Measurements from ENCODE around the gene ACSM4. TPM values are rescaled to one million over a fixed set of nuclear protein-coding genes. Genes with fewer than 3 reads are reported as not detected.

Gene ACSM4, protein sequence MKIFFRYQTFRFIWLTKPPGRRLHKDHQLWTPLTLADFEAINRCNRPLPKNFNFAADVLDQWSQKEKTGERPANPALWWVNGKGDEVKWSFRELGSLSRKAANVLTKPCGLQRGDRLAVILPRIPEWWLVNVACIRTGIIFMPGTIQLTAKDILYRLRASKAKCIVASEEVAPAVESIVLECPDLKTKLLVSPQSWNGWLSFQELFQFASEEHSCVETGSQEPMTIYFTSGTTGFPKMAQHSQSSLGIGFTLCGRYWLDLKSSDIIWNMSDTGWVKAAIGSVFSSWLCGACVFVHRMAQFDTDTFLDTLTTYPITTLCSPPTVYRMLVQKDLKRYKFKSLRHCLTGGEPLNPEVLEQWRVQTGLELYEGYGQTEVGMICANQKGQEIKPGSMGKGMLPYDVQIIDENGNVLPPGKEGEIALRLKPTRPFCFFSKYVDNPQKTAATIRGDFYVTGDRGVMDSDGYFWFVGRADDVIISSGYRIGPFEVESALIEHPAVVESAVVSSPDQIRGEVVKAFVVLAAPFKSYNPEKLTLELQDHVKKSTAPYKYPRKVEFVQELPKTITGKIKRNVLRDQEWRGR
- total RNA-seq (not detected), polyA plus RNA-seq (not detected)
- long read RNA-seq, donor 1, result 0 reads
- long read RNA-seq, donor 2, result 0 reads
- long read RNA-seq, donor 3, result 0 reads
- long read RNA-seq, donor 4, result 0 reads
- long read RNA-seq, donor 5, result 0 reads
- long read RNA-seq, donor 6, result 0 reads
- long read RNA-seq, donor 7, result 0 reads
- long read RNA-seq, donor 8, result 0 reads
- long read RNA-seq, donor 9, result 0 reads
- long read RNA-seq, donor 10, result 0 reads

DNA sequence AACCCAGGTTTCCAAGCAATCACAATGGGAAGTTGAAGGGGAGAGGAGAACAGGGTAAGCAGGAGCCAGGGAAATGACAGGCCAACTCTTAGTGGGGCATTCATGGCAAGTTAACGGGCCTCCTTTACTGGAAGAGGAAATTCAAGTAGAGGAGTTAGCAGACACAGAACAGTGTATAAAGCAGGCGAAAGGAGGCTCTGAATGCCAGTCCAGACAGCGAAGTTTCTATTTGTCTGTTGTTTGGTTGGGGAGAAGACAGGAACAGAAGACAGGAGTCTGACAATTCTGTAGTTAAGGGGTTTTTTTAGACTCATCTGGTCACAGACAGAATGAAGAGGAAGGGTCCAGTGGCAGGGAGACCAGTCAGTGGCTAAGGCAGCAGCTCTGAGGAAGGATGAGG lies at the start of gene ACSM4:
Gene ACSM4, plus strand, starts transcription at position 301 of the 400 bp plus-strand sequence. CDS start 260 bp downstream, outside the sequence.
- Histone ChIP-seq H3K9me3 (replicated peaks in 1 of 3) (no peaks in the 10 kb centered on the region), H3K4me3 (no peak within 1 kb of the TSS), H3K4me1 (replicated peaks in 1 of 2) (no peaks in the 10 kb centered on the region), H3K36me3 (replicated peaks in 1 of 2) (no peaks in the 10 kb centered on the region), H3K27me3 (no peaks in the 10 kb centered on the region), H3K27ac (no peak within 1 kb of the TSS)
- WGBS, 4 donors, result 70 to 83% (median 81%) methylated on average over 3 of the region's 3 CpGs
- intact Hi-C loops (cut with DNase I), result no loop called here
- DNase-seq, result no peak
- TF ChIP-seq, protein P1, sequence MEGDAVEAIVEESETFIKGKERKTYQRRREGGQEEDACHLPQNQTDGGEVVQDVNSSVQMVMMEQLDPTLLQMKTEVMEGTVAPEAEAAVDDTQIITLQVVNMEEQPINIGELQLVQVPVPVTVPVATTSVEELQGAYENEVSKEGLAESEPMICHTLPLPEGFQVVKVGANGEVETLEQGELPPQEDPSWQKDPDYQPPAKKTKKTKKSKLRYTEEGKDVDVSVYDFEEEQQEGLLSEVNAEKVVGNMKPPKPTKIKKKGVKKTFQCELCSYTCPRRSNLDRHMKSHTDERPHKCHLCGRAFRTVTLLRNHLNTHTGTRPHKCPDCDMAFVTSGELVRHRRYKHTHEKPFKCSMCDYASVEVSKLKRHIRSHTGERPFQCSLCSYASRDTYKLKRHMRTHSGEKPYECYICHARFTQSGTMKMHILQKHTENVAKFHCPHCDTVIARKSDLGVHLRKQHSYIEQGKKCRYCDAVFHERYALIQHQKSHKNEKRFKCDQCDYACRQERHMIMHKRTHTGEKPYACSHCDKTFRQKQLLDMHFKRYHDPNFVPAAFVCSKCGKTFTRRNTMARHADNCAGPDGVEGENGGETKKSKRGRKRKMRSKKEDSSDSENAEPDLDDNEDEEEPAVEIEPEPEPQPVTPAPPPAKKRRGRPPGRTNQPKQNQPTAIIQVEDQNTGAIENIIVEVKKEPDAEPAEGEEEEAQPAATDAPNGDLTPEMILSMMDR (IDR thresholded peaks at IDR 0.05), result no peak
- TF ChIP-seq POLR2A (IDR thresholded peaks at IDR 0.05), result no peak

DNA sequence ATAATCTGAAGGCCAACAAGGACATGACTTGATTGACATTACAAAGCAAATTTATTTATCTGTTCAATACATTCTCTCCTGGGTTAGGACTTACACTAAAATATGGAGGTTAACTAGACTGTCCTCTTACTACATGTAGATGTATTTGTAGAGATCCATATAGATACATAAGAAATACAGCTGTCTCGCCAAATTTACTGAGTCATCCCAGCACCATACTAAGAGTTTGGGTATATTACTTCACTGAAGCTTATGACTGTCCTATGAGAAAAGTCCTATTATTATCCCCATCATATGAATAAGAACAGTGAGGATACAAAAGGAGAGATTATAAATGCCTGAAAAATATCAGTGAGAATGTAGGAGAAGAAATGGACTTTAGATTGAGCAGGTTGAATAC lies 44.8 kb upstream of the ACSM4 start:
- H3K27ac ChIP-seq, result no peak overlapping the region
- H3K9me3 ChIP-seq (replicated peaks in 1 of 3), result no peaks in the 10 kb centered on the region
- intact Hi-C loops (cut with DNase I), result no loop called here
- no peak for TF ChIP-seq POLR2A (IDR thresholded peaks at IDR 0.05)
- TF ChIP-seq, protein P1 (IDR thresholded peaks at IDR 0.05), result no peak
- WGBS, 4 donors, result 72 to 93% (median 91%) methylated on average over 1 of the region's 1 CpG
- no peak for DNase-seq
- H3K36me3 ChIP-seq (replicated peaks in 1 of 2), result no peaks in the 10 kb centered on the region
- H3K27me3 ChIP-seq, result no peaks in the 10 kb centered on the region
- no peaks in the 10 kb centered on the region for H3K4me1 ChIP-seq (replicated peaks in 1 of 2)
- H3K4me3 ChIP-seq, result no peak overlapping the region

DNA sequence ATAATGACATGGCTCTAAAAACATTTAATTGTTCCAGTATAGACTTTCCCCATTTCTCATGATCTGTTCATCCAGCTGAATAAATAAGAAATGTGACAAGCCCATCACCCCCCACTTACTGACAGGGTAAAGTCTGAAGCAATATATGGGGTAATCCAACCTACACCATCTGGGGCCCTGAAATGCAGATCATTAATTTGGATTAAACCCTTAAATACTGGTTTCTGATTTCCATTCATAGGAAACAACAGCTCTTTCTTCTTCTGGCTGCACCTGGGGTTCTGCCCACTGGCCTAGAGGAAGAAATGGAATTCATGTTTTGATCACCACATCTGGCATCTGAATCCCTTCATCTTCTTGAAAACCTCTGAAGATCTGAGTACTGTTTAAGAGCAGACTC lies 39.3 kb upstream of the ACSM4 start:
- no peak overlapping the region for H3K4me3 ChIP-seq

DNA sequence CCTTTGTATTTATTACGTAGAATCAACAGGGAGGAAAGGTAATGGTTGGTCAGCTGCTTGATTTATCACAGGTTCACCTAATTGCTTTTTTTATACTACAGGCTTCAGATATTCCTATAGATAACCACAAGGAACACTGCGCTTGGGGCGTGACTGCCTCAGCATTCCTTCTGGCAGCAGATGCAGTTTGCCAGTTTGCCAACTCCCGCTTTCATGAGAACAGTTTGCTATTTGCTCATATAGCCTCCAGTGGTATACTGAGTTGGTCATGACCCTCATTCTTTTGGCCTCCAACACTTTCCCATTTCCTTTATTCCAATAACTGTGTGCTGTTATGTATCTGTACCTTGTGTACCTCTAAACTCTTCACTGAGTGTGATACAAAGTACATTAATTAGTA lies 38.6 kb upstream of the ACSM4 start:
- Histone ChIP-seq H3K4me1 (replicated peaks in 1 of 2) (no peaks in the 10 kb centered on the region), H3K36me3 (replicated peaks in 1 of 2) (no peaks in the 10 kb centered on the region), H3K9me3 (replicated peaks in 1 of 3) (no peaks in the 10 kb centered on the region), H3K4me3 (no peak overlapping the region), H3K27ac (no peak overlapping the region), H3K27me3 (no peaks in the 10 kb centered on the region)
- 82 to 89% (median 83%) methylated on average over 4 of the region's 4 CpGs for WGBS, 4 donors
- TF ChIP-seq, protein P1 (IDR thresholded peaks at IDR 0.05), result no peak
- TF ChIP-seq POLR2A (IDR thresholded peaks at IDR 0.05), result no peak
- DNase-seq, result no peak
- intact Hi-C loops (cut with DNase I), result no loop called here

More for the DNA sequence above, 39.3 kb upstream of the ACSM4 start:
- DNase-seq, result no peak
- H3K36me3 ChIP-seq (replicated peaks in 1 of 2), result no peaks in the 10 kb centered on the region
- intact Hi-C loops (cut with DNase I), result no loop called here
- H3K4me1 ChIP-seq (replicated peaks in 1 of 2), result no peaks in the 10 kb centered on the region
- TF ChIP-seq, protein P1 (IDR thresholded peaks at IDR 0.05), result no peak
- no peak for TF ChIP-seq POLR2A (IDR thresholded peaks at IDR 0.05)
- H3K9me3 ChIP-seq (replicated peaks in 1 of 3), result no peaks in the 10 kb centered on the region
- no peaks in the 10 kb centered on the region for H3K27me3 ChIP-seq
- H3K27ac ChIP-seq, result no peak overlapping the region
